NB4 (cell line): ENCODE measurements around the gene PEX5.
"Not testable (repeated sequence)": the region's sequence is repeated elsewhere in the genome, so short reads cannot be mapped to it uniquely, and the experiment has no call there.

Experiments used
- MYC ChIP-seq: IDR thresholded peaks from 2 replicates; pipeline ENCODE4 v1.6.1; 2011; ENCODE audit warnings: low read depth, low read length
- POLR2A ChIP-seq: IDR thresholded peaks from 2 replicates; pipeline ENCODE4 v1.6.1; 2011; ENCODE audit warnings: mild to moderate bottlenecking; ENCODE audit not compliant: insufficient read length; ENCODE audit errors: extremely low read depth
- TF ChIP-seq, protein P1 (sequence below): IDR thresholded peaks from 2 replicates; pipeline ENCODE4 v1.6.1; 2011; ENCODE audit warnings: low read depth, low read length
- TF ChIP-seq, protein P2 (sequence below): IDR thresholded peaks from one replicate; pipeline ENCODE4 v1.5.1; 2012; ENCODE audit warnings: low read depth, low read length

DNA sequence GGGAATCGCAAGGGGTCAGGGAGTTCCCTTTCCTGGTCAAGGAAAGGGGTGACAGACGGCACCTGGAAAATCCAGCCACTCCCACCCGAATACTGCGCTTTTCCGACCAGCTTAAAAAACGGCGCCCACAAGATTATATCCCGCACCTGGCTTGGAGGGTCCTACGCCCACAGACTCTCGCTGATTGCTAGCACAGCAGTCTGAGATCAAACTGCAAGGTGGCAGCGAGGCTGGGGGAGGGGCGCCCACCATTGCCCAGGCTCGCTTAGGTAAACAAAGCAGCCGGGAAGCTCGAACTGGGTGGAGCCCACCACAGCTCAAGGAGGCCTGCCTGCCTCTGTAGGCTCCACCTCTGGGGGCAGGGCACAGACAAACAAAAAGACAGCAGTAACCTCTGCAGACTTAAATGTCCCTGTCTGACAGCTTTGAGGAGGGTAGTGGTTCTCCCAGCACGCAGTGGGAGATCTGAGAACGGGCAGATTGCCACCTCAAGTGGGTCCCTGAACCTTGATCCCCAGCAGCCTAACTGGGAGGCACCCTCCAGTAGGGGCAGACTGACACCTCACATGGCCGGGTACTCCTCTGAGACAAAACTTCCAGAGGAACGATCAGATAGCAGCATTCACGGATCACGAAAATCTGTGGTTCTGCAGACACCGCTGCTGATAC is 62.0 kb downstream of the PEX5 start:
- TF ChIP-seq, protein P1, sequence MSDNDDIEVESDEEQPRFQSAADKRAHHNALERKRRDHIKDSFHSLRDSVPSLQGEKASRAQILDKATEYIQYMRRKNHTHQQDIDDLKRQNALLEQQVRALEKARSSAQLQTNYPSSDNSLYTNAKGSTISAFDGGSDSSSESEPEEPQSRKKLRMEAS = not testable (repeated sequence)
- TF ChIP-seq POLR2A, MYC: not testable (repeated sequence)
- TF ChIP-seq, protein P2, sequence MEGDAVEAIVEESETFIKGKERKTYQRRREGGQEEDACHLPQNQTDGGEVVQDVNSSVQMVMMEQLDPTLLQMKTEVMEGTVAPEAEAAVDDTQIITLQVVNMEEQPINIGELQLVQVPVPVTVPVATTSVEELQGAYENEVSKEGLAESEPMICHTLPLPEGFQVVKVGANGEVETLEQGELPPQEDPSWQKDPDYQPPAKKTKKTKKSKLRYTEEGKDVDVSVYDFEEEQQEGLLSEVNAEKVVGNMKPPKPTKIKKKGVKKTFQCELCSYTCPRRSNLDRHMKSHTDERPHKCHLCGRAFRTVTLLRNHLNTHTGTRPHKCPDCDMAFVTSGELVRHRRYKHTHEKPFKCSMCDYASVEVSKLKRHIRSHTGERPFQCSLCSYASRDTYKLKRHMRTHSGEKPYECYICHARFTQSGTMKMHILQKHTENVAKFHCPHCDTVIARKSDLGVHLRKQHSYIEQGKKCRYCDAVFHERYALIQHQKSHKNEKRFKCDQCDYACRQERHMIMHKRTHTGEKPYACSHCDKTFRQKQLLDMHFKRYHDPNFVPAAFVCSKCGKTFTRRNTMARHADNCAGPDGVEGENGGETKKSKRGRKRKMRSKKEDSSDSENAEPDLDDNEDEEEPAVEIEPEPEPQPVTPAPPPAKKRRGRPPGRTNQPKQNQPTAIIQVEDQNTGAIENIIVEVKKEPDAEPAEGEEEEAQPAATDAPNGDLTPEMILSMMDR = not testable (repeated sequence)
